Measurements from ENCODE around the gene CHMP6. TPM values are rescaled to one million over a fixed set of nuclear protein-coding genes. Genes with fewer than 3 reads are reported as not detected.

CHMP6 gene
- total RNA-seq, 1 donor from 2014 or later = 31.1 TPM

DNA sequence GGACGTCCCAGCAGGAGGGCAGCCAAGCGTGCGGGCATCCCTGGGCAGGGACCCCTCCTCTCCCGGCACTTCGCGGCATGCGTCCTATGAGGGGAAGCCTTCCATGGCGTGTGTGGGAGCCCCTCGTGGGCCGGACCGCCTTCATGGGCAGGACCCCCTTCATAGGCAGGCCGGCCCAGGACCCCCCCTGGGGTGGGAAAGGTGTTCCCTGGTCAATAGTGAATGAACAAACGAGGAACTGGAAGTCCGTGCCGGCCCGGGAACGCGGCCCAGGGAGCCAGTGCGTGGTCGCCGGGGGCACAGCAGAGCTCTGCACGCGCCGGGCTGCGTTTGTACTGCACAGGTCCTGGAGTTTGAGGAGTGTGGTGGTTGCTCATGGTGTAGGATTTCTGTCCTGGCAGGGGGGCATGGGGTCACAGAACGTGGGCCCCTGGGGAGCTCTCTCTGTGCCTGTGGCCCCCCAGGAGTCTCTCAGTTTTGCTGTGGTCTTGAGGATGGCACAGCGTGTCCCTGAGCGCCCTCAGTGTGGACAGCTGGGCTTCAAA is 57.3 kb downstream of the CHMP6 start:
- Mint-ChIP-seq H3K27ac (ENCODE audit: unreplicated experiment) (no peak overlapping the region), H3K4me3 (ENCODE audit: unreplicated experiment) (no peak overlapping the region), H3K9me3 (ENCODE audit: unreplicated experiment) (no peaks in the 10 kb centered on the region), H3K36me3 (ENCODE audit: unreplicated experiment) (no peaks in the 10 kb centered on the region), H3K4me1 (ENCODE audit: unreplicated experiment) (peaks cover 53% of the 10 kb centered on the region), H3K27me3 (ENCODE audit: unreplicated experiment) (no peaks in the 10 kb centered on the region)
- TF ChIP-seq, protein P1, sequence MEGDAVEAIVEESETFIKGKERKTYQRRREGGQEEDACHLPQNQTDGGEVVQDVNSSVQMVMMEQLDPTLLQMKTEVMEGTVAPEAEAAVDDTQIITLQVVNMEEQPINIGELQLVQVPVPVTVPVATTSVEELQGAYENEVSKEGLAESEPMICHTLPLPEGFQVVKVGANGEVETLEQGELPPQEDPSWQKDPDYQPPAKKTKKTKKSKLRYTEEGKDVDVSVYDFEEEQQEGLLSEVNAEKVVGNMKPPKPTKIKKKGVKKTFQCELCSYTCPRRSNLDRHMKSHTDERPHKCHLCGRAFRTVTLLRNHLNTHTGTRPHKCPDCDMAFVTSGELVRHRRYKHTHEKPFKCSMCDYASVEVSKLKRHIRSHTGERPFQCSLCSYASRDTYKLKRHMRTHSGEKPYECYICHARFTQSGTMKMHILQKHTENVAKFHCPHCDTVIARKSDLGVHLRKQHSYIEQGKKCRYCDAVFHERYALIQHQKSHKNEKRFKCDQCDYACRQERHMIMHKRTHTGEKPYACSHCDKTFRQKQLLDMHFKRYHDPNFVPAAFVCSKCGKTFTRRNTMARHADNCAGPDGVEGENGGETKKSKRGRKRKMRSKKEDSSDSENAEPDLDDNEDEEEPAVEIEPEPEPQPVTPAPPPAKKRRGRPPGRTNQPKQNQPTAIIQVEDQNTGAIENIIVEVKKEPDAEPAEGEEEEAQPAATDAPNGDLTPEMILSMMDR (IDR thresholded peaks at IDR 0.05) = no peak
- no peak for DNase-seq (ENCODE audit: extremely low spot score, unreplicated experiment)

DNA sequence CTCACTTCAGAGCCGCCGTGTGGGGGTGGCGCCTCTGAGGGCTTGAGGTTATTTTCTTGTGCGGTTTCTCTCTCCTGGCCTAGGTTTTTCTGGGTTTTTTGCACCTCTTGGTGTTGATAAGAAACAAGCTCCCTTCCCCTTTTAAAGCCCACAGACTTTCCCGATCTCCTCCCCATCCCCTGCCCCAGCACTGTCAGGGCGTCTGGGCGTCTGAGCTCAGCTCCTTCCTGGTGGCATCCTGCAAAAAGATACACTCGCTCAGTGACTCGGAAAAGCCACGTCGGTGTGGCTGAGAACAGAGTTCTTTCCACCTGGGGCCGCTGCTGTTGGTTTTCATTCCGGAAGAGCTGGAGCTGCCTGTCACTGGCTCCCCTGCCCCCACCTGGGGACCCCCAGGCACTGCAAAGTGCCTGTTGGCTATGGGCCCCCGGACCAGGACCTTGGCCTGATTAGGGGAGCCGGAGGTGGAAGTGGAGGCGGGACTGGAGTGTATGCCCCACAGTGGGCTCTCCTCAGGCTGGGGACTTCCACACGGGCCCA is 57.8 kb downstream of the CHMP6 start:
- H3K4me3 Mint-ChIP-seq (ENCODE audit: unreplicated experiment) = no peak overlapping the region
- no peaks in the 10 kb centered on the region for H3K9me3 Mint-ChIP-seq (ENCODE audit: unreplicated experiment)
- no peak overlapping the region for H3K27ac Mint-ChIP-seq (ENCODE audit: unreplicated experiment)
- H3K36me3 Mint-ChIP-seq (ENCODE audit: unreplicated experiment) = no peaks in the 10 kb centered on the region
- no peaks in the 10 kb centered on the region for H3K27me3 Mint-ChIP-seq (ENCODE audit: unreplicated experiment)
- DNase-seq (ENCODE audit: extremely low spot score, unreplicated experiment) = no peak
- H3K4me1 Mint-ChIP-seq (ENCODE audit: unreplicated experiment) = peaks cover 49% of the 10 kb centered on the region
- TF ChIP-seq, protein P1 (IDR thresholded peaks at IDR 0.05) = no peak

Other genes with a start within 250 kb of the CHMP6 start
- gene BAIAP2, start 43.3 kb downstream of the CHMP6 start, total RNA-seq = 24.4 and 29.0 TPM in 2 replicates
- not detected in 2 replicates for gene PVALEF, start 173.7 kb downstream of the CHMP6 start, total RNA-seq
- gene AATK, start 174.4 kb downstream of the CHMP6 start, total RNA-seq = 0.37 TPM in 1 of 2 replicates, not detected in the other
- gene CEP131, start 231.1 kb downstream of the CHMP6 start, total RNA-seq = 12.2 and 13.8 TPM in 2 replicates
- gene TEPSIN, start 247.2 kb downstream of the CHMP6 start, total RNA-seq = 39.2 and 42.3 TPM in 2 replicates
- 38.9 and 42.4 TPM in 2 replicates for gene NDUFAF8, start 247.5 kb downstream of the CHMP6 start, total RNA-seq